Suprapubic skin (tissue), 4 donors: ENCODE data around the gene SLC9A9. TPM values are rescaled to one million over a fixed set of nuclear protein-coding genes. Genes with fewer than 3 reads are reported as not detected.
A peak's percentile ranks its signal among the peaks of the same experiment; 100 is the strongest.

Experiments
- DNase-seq, 2 donors: peaks; one replicate each; pipeline ENCODE4 v3.0.0-alpha.2; 2019; ENCODE audit warnings: low spot score in 2 of 2
- H3K27ac ChIP-seq: fragments of 200-600 bp; sonication (generic); one replicate; pipeline ENCODE4 v1.5.1; 2019
- H3K27me3 ChIP-seq: fragments of 200-600 bp; sonication (generic); one replicate; pipeline ENCODE4 v1.5.1; 2019
- H3K36me3 ChIP-seq: fragments of 200-600 bp; sonication (generic); one replicate; pipeline ENCODE4 v1.5.1; 2019
- H3K4me1 ChIP-seq: fragments of 200-600 bp; sonication (generic); one replicate; pipeline ENCODE4 v1.5.1; 2019
- H3K4me3 ChIP-seq: fragments of 200-600 bp; sonication (generic); one replicate; pipeline ENCODE4 v1.5.1; 2019; ENCODE audit warnings: mild to moderate bottlenecking
- H3K9me3 ChIP-seq: fragments of 200-600 bp; sonication (generic); one replicate; pipeline ENCODE4 v1.5.1; 2019
- EP300 ChIP-seq: sonication (generic); formaldehyde crosslinking; IDR thresholded peaks from one replicate; pipeline ENCODE4 v1.6.1; 2017; ENCODE audit warnings: antibody characterized with exemption
- POLR2A ChIP-seq, 2 donors: fragments of 450-650 bp; IDR thresholded peaks; one replicate each; pipeline ENCODE4 v1.6.1; 2017; ENCODE audit warnings: antibody characterized with exemption in 2 of 2, mild to moderate bottlenecking in 2 of 2, moderate library complexity in 2 of 2
- POLR2AphosphoS5 ChIP-seq, 3 donors: sonication (generic); formaldehyde crosslinking; IDR thresholded peaks; one replicate each; pipeline ENCODE4 v1.6.1; 2017; ENCODE audit warnings: antibody characterized with exemption in 3 of 3
- WGBS: methylation state at CpG from one replicate; pipeline ENCODE4 v1.1.5; 2018; 5-methylcytosine and 5-hydroxymethylcytosine counted together
- total RNA-seq, 4 donors: library from RNA; depleted of rRNA; stranded (reverse); fragments of >200 nt; gene quantifications; one replicate each; pipeline ENCODE4 v1.1.0, GENCODE V29; 2016
- TF ChIP-seq, protein P1 (sequence below), 2 donors: fragments of 200-600 bp in 1 of 2; fragments of 450-650 bp in 1 of 2; sonication (generic) in 1 of 2; IDR thresholded peaks; one replicate each; pipeline ENCODE4 v1.5.1; 2016 to 2019; ENCODE audit warnings: antibody characterized with exemption in 2 of 2, mild to moderate bottlenecking in 1 of 2, moderate library complexity in 1 of 2

The SLC9A9 gene
- 10 to 100 TPM; 16.6 to 51.0 (median 30.0) TPM for total RNA-seq

DNA sequence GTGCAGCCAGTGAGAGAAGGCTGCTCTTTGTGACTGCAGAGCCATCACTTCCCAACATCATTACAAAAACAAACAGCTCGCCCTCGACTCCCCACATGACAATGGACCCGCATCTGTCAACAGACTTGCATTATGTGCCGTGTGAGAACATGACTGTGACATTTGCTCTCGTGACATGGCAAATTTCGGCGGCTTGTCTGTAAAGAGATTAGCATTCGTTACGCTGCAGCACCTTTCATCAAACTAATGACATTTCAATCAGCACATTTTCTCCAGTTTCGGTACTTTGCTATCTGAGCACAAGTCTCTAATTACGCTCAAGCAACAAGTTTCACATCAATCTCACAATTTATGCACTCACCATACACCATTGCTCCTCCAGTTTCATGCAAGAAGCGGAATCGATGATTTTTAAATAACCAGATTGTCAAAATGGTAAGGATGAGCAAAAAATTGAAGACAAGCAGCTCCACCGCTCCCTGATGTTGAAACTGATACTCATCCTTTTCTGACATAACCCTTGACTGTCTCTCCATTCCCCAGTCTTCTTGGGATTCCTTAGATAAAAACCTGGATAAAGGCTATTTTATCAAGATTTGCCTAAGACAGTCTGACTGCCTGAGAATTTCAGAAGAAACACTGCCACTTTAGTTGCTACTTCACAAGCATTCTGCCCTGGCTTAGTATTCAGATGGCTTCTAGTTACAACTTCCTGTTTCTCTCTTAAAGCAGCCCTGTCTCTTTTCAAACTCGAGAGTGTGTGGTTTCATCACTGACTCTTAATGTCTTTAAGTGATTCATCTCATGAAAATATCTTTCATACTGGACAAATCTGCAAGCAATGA is at the start of gene SLC9A9:
TSS of gene SLC9A9 (minus strand) at position 682 of the 845 bp plus-strand sequence. CDS start at position 536, 146 bp downstream.
- TF ChIP-seq, protein P1, sequence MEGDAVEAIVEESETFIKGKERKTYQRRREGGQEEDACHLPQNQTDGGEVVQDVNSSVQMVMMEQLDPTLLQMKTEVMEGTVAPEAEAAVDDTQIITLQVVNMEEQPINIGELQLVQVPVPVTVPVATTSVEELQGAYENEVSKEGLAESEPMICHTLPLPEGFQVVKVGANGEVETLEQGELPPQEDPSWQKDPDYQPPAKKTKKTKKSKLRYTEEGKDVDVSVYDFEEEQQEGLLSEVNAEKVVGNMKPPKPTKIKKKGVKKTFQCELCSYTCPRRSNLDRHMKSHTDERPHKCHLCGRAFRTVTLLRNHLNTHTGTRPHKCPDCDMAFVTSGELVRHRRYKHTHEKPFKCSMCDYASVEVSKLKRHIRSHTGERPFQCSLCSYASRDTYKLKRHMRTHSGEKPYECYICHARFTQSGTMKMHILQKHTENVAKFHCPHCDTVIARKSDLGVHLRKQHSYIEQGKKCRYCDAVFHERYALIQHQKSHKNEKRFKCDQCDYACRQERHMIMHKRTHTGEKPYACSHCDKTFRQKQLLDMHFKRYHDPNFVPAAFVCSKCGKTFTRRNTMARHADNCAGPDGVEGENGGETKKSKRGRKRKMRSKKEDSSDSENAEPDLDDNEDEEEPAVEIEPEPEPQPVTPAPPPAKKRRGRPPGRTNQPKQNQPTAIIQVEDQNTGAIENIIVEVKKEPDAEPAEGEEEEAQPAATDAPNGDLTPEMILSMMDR (IDR thresholded peaks at IDR 0.05): no peak
- TF ChIP-seq POLR2AphosphoS5 (IDR thresholded peaks at IDR 0.05): no peak
- no peak for TF ChIP-seq EP300
- TF ChIP-seq POLR2A (IDR thresholded peaks at IDR 0.05): no peak
- Histone ChIP-seq H3K4me3 (peak within 1 kb of the TSS; percentile 55), H3K36me3 (no peaks in the 10 kb centered on the region), H3K27me3 (no peaks in the 10 kb centered on the region), H3K9me3 (no peaks in the 10 kb centered on the region), H3K4me1 (peaks cover 48% of the 10 kb centered on the region), H3K27ac (peak within 1 kb of the TSS; percentile 67)
- WGBS: under 1% methylated on average over 15 of the region's 15 CpGs
- peak in 1 of 2 donors; percentile 67 for DNase-seq

DNA sequence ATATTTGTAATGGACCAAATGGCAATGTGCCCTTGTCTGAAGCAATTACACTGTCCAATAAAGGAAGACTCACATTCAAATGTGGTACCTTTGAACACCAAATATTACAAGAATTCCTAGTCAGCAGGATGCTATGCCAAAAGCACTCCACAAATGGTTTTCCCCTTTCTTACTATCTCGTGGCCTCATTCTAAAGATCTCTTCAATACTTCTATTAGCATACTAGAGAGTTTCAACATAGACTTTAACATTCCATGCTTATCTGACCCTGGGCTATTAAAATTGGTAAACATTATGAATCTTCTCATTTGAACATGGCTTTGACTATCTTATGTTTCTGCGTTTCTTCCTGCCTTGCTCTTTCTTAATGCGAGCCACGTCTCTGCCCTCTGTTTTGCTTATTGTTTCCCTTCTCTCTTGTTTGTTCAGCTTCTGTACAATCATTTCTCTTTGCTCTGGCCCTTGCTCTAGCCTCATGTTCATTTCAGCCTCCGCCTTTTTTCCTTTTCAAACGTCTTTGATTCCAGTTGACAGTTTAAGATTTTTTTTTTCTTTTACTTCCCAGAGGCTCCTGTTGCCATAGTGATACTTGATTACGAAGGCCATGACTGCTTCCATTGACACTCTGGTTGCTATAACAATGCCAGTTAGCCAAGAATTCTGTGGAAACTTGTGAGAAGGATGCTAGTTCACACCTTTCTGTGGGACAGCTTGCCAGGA is 49.5 kb upstream of the SLC9A9 start:
- Histone ChIP-seq H3K4me1 (peaks cover 6% of the 10 kb centered on the region), H3K4me3 (no peak overlapping the region), H3K27me3 (no peaks in the 10 kb centered on the region), H3K36me3 (no peaks in the 10 kb centered on the region), H3K9me3 (no peaks in the 10 kb centered on the region), H3K27ac (no peak overlapping the region)
- 35% methylated on average over 7 of the region's 7 CpGs for WGBS
- DNase-seq: no peak
- TF ChIP-seq POLR2AphosphoS5 (IDR thresholded peaks at IDR 0.05): no peak
- no peak for TF ChIP-seq POLR2A (IDR thresholded peaks at IDR 0.05)
- no peak for TF ChIP-seq EP300
- TF ChIP-seq, protein P1 (IDR thresholded peaks at IDR 0.05): no peak

- Histone ChIP-seq H3K4me3 (no peak overlapping the region), H3K27ac (no peak overlapping the region), H3K27me3 (no peaks in the 10 kb centered on the region), H3K9me3 (no peaks in the 10 kb centered on the region), H3K4me1 (peaks cover 6% of the 10 kb centered on the region), H3K36me3 (no peaks in the 10 kb centered on the region)
- TF ChIP-seq POLR2AphosphoS5 (IDR thresholded peaks at IDR 0.05) (no peak), POLR2A (IDR thresholded peaks at IDR 0.05) (no peak), EP300 (no peak)
- TF ChIP-seq, protein P1 (IDR thresholded peaks at IDR 0.05): no peak
- 88% methylated on average over 4 of the region's 4 CpGs for WGBS
- DNase-seq: no peak
Observed at GRCh38 chr3:143896486-143896885, 48.2 kb upstream of the SLC9A9 start.

DNA sequence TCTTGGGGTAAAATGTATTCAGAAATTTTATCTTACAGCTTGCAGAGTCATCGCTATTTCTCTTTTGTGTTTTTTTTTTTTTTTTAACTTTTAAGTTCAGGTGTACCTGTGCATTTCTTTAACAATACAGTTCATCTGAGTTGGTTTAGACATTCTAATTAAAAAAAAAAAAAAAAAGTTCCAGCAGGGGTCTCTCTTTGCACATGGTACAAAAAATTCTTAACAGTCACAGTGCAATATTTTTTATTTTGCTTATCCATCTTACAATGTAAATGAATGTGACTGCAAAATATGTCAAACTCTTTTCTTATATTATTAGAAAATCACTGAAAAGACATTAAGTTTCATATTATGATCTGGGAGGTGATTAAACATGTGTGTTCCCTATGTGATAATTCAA is 47.5 kb upstream of the SLC9A9 start:
- Histone ChIP-seq H3K9me3 (no peaks in the 10 kb centered on the region), H3K4me1 (peaks cover 6% of the 10 kb centered on the region), H3K4me3 (no peak overlapping the region), H3K27me3 (no peaks in the 10 kb centered on the region), H3K27ac (no peak overlapping the region), H3K36me3 (no peaks in the 10 kb centered on the region)
- 96% methylated on average over 1 of the region's 1 CpG for WGBS
- DNase-seq: no peak
- TF ChIP-seq, protein P1 (IDR thresholded peaks at IDR 0.05): no peak
- TF ChIP-seq POLR2A (IDR thresholded peaks at IDR 0.05) (no peak), EP300 (no peak), POLR2AphosphoS5 (IDR thresholded peaks at IDR 0.05) (no peak)

DNA sequence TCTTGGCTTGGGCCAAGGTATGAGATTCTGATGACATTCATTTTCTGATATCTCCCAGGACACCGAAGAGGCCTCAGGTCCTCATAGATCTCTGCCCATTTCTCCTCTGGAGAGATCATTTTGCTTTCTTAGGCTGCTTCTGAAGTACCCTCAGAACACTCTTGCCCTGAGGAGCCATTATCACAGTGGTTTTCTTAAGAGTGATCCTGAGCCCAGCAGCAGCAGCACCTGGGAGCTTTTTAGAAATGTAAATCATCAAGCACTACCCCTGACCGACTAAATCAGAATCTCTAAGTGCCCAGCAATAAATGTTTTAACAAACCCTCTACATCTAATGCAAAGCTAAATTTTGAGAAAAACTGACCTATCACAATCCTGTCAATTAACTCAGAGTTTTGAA is 40.6 kb upstream of the SLC9A9 start:
- Histone ChIP-seq H3K4me1 (no peaks in the 10 kb centered on the region), H3K27ac (no peak overlapping the region), H3K9me3 (no peaks in the 10 kb centered on the region), H3K4me3 (no peak overlapping the region), H3K27me3 (no peaks in the 10 kb centered on the region), H3K36me3 (no peaks in the 10 kb centered on the region)
- 82% methylated on average over 2 of the region's 2 CpGs for WGBS
- TF ChIP-seq POLR2AphosphoS5 (IDR thresholded peaks at IDR 0.05): no peak
- no peak for TF ChIP-seq EP300
- TF ChIP-seq, protein P1 (IDR thresholded peaks at IDR 0.05): no peak
- no peak for TF ChIP-seq POLR2A (IDR thresholded peaks at IDR 0.05)
- no peak for DNase-seq
